Activated CD4-positive, alpha-beta T cell treated with anti-CD3 and anti-CD28 coated beads, Interleukin-2, amount 50 U/mL, for 24 hours (primary cell): ENCODE results near the gene GPR142.

ENCODE experiments used
- DNase-seq, 2 donors: peaks; one replicate each; pipeline ENCODE4 v3.0.0-alpha.2; 2020; ENCODE audit warnings: low read depth in 1 of 2, low spot score in 1 of 2

GPR142 gene, protein sequence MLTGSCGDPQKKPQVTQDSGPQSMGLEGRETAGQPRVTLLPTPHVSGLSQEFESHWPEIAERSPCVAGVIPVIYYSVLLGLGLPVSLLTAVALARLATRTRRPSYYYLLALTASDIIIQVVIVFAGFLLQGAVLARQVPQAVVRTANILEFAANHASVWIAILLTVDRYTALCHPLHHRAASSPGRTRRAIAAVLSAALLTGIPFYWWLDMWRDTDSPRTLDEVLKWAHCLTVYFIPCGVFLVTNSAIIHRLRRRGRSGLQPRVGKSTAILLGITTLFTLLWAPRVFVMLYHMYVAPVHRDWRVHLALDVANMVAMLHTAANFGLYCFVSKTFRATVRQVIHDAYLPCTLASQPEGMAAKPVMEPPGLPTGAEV

DNA sequence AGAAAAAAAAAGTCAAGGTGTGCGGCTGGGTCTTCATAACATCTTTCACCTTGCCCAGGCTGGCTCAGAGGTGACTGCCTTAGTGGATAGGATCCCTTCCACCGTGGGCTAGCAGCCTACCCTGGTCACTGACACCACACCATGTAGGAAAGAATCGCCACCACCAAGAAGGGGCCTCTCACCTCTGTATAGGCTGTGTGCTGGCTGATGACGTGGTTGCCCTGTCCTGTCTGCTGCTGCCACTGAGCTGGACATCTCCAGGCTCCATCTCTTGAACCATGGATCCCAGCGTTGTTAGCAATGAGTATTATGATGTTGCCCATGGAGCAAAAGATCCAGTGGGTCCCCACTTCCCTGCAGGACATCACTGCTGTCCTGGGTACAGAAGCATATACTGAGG lies at the start of gene GPR142:
TSS of gene GPR142 (plus strand) at position 301 of the 400 bp plus-strand sequence. CDS start 2,035 bp downstream, outside the sequence.
- no peak for DNase-seq

DNA sequence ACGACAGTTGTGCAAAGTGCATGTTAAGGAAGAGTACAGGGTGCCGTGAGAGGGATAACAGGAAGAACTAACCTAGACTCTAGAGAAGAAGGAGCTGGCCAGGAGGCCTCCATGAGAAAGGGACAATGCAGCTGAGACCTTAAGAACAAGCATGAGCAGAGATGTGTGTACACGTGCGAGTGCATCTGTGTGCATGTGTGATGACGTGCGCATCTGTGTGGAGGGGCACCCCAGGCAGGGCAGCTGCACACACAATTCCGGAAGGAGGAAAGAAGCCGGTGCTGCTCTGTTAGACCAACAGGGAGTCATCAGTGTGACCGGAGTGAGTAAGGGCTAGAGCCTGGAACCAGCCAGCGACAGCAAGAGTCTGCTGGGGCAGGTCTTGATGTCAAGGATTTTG lies 48.9 kb upstream of the GPR142 start:
- no peak for DNase-seq

GRCh38 chr17:74324521-74324920 lies 42.8 kb upstream of the GPR142 start:
- DNase-seq: no peak

GRCh38 chr17:74325376-74325742 lies 41.9 kb upstream of the GPR142 start:
- DNase-seq: no peak

GRCh38 chr17:74325743-74326379 lies 41.4 kb upstream of the GPR142 start, which contains the start of gene KIF19:
Gene KIF19, plus strand, starts transcription at chr17:74326226. Its CDS starts 124 bp downstream, at chr17:74326350.
- peak in 1 of 2 donors; percentile 11 for DNase-seq

DNA sequence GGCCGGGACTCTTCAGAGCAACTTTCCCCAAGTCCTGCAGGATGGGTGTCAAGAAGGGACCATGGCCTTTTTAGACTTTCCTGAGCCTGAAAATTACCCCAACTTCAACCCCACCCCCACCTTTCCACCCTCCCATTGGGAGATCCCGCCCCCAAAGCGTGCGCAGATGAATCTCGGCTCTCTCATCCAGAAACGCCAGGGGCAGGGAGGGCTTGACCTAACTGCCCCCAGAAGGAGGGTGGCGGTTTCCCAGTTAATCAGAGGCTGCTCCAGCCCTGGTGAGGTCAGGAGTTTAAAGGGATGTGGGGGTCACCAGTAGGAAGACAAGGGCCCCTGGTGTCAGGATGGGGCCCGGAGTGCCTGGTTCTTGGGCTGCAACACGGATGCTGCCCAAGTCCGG lies 40.8 kb upstream of the GPR142 start:
- no peak for DNase-seq

GRCh38 chr17:74328487-74328886 lies 38.8 kb upstream of the GPR142 start:
- no peak for DNase-seq

DNA sequence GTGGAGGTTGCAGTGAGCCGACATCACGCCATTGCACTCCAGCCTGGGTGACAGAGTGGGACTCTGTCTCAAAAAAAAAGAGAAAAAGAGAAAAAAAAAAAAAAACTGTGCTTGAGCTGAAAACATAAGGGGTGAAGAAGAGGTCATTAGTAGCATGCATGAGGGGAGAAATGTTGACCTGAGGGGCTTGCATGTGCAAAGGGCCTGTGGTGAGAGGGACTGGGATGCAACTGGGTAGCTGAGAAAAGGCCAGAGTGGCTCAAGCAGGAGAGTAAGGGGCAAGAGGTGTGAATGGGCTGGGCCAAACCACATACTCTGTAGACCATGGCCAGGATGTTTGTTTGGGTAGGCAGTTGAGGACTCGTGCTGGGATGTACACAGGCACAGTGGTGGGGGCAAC lies 37.9 kb upstream of the GPR142 start:
- no peak for DNase-seq

- no peak for DNase-seq
Measured at GRCh38 chr17:74330446-74330845, 36.9 kb upstream of the GPR142 start.

DNA sequence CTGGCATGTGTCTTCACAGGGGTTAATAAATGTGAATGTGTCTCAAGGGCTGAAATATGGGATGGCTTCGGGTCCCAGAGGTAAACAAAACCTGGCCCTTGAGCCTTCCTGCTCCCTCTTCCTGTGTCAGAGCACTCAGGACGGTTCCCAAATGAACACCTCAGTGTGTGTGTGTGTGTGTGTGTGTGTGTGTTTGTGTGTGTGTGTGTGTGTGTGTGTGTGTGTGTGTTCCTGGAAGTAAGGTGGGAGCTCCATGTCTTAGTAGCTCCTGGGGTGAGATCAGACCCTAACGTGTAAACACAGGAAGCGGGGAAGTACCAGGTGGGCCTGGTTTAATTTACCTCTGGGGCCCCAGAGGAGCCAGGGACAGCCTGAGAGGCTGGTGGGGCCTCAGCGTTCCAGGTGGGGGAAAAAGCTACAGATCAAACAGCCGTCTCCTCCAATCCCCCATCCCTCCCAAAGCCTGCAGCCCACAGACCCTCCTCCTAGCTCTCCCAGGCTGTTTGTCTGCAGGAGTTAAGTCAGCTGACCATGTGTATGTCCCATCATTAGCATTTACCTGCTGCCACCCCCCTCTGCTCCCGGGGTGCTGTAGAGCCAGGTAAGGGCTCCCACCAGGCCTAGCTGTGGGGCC lies 35.2 kb upstream of the GPR142 start:
- DNase-seq: no peak

GRCh38 chr17:74332763-74333283 lies 34.5 kb upstream of the GPR142 start:
- DNase-seq: no peak

GRCh38 chr17:74334393-74335039 lies 32.8 kb upstream of the GPR142 start:
- no peak for DNase-seq

DNA sequence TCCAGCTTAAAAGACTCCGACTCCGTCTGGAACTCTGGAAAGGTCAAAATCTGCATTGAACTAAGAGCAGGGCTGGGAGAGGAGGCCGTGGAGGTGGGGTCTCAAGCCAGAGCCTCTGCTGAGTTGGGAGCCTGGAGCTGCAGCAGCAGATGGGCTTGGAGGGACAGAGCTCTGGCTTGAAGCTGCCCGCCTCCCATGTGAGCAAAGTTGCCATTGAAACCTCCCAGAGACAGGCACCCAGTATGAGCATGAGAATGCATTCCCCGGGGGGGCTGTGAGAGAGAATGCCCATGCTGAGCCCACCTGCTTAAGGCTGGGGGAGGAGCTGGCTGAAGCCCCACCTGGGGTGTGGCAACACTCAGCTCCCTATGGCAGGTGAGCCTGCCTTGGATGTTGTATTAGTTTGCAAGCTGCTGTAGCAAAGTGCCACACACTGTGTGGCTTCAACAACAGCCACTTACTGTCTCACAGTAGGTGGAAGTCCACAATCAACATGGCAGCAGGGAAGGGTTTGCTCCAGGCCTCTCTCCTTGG lies 31.7 kb upstream of the GPR142 start:
- no peak for DNase-seq

GRCh38 chr17:74336307-74336706 lies 31.0 kb upstream of the GPR142 start:
- DNase-seq: no peak

GRCh38 chr17:74337834-74338500 lies 29.3 kb upstream of the GPR142 start:
- DNase-seq: no peak

GRCh38 chr17:74339537-74340195 lies 27.6 kb upstream of the GPR142 start:
- DNase-seq: no peak

GRCh38 chr17:74340470-74341023 lies 26.8 kb upstream of the GPR142 start:
- DNase-seq: no peak

- no peak for DNase-seq
Measured at GRCh38 chr17:74342224-74342623, 25.1 kb upstream of the GPR142 start.

DNA sequence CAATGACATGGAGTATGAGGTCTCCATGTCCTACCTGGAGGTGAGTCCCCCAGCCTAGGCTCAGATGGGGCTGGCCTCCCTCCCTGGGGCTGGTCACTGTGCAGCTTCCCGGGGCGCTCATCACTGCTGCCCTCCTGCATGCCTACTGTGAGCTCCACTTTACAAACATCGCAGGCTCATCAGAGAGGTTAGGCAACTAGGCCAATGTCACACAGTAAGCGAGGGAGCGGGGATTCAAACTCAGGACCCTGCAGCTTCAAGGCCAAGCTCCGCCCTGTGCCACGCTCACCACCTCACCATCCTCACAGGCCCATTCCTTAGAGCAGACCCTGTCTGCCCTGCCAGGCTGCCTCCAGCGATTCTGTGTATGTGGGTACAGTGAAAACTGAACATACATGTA lies 24.2 kb upstream of the GPR142 start:
- no peak for DNase-seq
